Stimulated activated CD8-positive, alpha-beta memory T cell treated with anti-CD3 and anti-CD28 coated beads, Interleukin-2, amount 100 ng/mL, for 1 hour (primary cell): ENCODE results near the gene CEACAM16.
"Not testable (repeated sequence)": the region's sequence is repeated elsewhere in the genome, so short reads cannot be mapped to it uniquely, and the experiment has no call there.

Experiments used
- DNase-seq, 2 donors: peaks; one replicate each; pipeline ENCODE4 v3.0.0-alpha.2; 2020; ENCODE audit warnings: low read depth in 2 of 2

CEACAM16 gene

DNA sequence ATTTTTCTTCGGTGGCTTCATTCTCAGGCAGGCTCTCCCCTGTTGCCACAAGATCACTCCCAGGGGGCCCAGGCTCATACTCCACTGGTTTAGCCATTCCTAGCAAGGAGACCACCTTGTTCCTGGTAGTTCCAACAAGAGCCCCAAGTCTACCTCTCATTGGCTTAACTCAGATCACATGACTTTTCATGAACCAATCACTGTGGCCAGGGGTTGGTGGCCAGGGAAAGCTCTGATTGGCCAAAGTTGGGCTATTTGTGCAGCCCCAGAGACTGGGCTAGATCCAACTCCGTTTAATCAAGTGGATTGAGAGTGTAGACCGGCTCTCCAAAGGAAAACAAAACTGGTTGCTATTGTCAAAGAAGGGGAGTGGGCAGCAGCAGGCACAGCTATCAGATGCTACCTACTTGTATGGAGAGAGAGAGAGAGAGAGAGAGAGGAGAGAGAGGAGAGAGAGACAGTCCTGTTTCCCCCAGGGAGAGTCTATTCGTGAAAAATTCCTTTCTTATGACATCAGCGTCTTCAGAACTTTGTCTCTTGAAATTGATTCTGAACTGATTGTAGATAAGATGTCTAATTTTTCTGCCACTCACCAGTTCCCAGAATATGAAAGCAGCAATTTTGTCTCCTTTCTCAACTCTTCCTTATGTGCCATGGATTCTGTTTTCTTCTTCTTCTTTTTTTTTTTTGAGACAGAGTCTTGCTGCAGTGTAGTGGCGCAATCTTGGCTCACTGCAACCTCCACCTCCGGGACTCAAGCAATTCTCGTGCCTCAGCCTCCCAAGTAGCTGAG is 21.7 kb upstream of the CEACAM16 start:
- no peak for DNase-seq

- no peak for DNase-seq
These were observed 18.4 kb upstream of the CEACAM16 start for GRCh38 chr19:44680536-44680935.

DNA sequence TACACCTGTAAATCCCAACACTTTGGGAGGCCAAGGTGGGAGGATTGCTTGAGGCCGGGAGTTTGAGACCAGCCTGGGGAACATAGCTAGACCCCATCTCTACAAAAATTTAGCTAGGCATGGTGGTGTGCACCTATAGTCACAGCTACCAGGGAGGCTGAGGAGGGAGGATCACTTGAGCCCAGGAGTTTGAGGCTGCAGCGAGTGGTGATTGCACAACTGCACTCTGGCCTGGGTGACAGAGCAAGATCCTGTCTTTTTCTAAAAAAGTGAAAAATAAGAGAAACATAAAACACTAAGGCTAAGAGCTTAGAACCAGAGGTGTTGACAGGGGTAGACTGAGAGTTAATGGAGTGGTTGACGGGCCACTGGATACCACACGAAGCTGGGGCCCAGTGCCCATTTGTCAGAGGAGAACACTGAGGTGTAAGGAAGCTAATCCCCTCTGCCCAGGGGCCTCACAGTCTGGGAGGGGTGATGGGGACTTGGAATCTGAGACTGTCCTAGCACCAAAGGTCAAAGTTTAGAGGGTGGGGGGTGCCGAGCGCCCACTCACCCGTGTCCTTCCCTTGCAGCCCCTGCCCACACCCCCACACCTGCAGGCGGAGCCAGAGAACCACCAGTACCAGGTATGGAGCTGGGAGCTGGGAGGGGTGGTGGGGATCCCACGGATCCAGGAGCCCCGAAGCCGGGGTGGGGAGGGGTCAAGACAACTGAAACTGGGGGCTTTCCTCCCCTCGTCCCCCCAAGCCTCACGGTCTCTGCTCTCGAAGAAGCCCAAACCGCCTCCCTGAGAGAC is 16.8 kb upstream of the CEACAM16 start:
- no peak for DNase-seq

- DNase-seq = no peak
These were observed 16.1 kb upstream of the CEACAM16 start for GRCh38 chr19:44682807-44683206.

GRCh38 chr19:44683434-44684210 is 15.3 kb upstream of the CEACAM16 start:
- no peak for DNase-seq

DNA sequence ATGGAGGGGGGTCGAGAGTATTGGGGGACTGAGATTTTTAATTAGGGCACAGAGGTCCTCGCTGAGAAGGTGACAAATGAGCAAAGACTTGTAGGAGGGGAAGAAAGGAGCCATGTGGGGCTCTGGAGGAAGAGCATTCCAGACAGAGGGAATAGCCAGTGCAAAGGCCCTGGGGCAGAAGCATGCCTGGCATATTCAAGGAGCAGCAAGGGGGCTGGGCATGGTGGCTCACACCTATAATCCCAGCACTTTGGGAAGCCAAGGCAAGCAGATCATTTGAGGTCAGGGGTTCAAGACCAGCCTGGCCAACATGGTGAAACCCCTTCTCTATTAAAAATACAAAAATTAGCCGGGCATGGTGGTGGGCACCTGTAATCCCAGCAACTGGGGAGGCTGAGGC is 14.6 kb upstream of the CEACAM16 start:
- DNase-seq = not testable (repeated sequence)

DNA sequence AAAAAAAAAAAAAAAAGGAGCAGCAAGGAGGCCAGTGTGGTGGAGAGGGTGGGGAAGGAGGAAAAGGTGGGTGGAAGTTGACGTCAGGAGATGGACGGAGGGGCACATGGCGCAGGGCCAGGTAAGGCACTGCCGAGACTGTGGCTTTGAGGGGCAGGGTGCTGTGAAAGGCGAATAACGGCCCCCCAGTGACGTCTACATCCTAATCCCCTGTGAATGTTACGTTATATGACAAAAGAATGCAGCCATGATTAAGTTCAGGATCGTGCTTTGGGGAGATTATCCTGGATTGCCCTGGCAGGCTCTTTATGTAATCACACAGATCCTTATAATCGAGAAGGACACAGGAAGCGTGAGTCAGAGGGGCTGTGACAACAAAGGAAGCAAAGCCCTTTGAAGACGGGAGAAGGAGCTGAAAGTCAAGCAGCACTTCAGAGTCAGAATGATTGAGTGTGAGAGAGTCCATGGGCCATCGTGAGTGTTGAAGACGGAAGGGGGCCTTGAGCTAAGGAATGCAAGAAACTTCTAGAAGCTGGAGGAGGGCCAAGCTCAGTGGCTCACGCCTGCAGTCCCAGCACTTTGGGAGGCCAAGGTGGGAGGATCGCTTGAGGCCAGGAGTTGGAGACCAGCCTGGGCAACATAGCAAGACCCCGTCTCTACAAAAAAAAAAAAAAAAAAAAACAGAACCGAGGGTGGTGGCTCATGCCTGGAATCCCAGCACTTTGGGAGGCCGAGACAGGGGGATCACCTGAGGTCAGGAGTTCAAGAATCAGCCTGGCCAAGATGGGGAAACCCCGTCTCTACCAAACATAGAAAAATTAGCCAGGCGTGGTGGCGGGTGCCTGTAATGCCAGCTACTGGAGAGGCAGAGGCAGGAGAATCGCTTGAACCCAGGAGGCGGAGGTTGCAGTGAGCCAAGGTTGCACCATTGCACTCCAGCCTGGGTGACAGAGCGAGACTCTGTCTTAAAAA is 13.8 kb upstream of the CEACAM16 start:
- no peak for DNase-seq

DNA sequence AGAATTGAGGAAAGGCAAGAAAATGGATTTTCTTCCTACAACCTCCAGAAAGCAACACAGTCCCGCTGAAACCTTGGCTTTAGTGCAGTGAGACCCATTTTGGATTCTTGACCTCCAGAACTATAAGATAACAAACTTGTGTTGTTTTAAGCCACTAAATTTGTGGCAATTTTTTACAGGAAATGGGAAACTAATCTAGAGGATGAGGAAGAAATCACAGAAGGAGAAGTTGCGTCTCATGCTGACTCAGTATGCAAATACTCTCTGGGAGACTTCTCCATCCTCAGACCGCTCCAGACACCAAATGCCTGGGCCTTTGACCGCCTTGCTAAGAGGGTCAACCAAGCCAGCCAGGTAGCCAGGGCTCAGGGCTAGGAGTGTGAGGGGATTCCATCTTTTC is 13.1 kb upstream of the CEACAM16 start:
- no peak for DNase-seq

GRCh38 chr19:44686896-44687295 is 12.1 kb upstream of the CEACAM16 start:
- no peak for DNase-seq

DNA sequence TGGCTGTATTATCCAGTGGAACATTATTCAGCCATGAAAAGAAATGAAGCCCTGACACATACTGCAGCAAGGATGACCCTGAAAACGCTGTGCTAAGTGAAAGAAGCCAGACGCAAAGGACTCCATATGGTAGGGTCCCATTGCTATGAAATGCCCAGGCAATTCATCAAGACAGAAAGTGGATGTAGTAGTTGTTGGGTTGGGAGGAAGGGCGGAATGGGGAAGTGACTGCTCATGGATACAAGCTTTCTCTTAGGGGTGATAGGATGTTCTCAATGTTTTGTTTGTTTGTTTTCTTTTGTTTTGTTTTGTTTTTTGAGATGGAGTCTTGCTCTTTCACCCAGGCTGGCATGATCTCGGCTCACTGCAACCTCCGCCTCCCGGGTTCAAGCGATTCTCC is 11.1 kb upstream of the CEACAM16 start:
- no peak for DNase-seq

DNA sequence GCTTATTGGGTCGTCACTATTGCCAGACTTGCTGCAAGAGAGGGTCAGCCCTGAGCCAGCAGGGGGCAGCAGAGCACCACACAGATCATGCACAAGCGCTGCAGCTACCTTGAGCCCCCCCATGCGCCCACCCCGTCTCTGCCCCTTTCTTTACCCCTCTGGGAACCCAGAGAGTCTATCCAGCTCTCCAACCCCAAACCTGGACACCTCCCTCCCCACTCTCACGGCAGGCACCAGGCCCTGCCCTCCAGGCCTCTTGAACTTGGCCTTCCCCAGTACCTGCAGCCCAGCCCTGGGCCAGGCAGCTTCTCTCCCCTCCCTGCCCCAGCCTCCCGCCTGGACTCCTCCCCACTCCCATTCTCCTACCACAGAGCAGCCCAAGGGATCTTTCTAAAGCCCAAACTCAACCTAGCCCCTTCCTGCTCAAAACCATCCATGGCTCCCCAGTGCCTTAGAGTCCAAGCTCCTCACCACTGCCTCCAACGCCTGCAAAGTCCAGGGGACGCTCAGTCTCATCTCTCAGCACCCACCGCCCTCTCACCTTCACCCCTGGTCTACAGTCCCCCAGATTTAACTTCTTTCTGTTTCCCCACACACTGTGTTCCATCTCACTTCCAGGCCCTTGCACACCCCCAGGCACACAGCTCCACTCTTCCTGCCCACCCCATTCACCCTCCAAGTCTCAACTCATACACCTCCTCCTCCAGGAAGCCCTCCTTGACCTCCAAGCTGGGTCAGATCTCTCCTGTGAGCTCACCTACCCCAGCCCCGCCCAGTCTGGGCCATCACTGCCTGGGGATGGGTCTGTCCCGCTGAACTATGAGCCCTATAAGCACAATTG is 9.4 kb upstream of the CEACAM16 start:
- DNase-seq = peak; percentile 56 to 66

DNA sequence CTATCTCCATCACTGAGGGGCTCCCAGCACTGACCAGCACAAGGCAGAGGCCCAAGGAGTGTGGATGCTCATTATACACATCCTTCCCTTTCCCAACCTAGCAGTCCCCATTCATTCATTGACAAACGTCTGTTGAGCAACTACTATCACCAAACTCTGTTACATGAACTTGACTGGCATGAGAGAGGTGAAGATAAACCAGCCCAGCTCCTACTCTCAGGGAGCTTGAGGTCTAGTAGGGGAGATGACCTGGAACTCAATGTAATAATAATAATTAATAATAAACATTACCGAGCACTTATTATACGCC is 8.9 kb upstream of the CEACAM16 start:
- DNase-seq = no peak

DNA sequence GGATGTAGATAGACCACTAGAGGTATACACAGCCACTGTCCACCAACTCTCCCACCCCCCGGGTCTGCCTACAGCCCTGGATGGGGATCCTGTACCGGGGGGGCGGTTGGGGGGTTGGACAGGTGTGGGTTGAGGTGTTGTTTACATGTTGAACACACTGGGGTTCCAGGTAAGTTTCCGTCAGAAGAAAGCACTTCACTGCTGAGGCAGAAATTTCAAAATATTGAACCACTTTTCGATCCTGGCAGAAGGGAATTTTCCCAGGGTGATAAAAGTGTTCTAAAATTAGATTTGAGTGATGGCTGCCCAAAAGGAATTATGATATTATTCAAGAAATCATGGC is 6.6 kb upstream of the CEACAM16 start:
- DNase-seq = no peak

- DNase-seq = no peak
These were observed 4.8 kb upstream of the CEACAM16 start for GRCh38 chr19:44694184-44694579.

DNA sequence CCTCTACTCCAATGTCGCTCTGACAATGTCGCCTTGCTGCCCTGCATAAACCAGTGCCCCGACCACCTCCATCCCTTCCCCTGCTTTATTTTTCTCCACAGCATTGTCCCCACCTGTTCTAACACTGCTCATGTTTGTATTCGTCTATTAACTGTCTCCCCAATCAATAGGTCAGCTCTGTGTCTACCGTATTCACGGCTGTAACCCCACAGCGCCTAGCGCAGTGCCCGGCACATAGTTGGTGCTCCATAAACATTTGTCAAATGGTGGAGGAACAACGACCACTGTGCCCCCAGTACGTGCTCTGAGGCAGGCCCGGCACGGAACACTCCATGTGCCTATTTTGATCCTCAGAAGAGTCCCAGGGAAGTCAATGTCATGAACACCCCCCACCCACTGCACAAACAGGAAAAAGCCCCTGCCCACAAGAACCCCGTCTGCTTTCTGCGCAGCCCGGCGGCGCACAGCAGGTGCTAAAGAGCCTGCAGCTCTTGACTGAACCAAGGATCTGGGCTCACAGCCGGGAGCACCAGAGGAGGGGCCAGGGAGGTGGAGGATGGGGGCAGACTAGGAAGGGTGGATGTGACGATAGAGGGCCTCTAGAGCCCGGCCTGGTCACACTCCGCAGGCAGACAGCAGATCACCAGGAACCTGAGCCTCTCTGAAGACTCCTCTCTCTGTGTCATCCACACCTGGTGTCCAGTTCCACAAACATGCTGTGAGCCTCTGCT is 1.8 kb upstream of the CEACAM16 start:
- DNase-seq = no peak

DNA sequence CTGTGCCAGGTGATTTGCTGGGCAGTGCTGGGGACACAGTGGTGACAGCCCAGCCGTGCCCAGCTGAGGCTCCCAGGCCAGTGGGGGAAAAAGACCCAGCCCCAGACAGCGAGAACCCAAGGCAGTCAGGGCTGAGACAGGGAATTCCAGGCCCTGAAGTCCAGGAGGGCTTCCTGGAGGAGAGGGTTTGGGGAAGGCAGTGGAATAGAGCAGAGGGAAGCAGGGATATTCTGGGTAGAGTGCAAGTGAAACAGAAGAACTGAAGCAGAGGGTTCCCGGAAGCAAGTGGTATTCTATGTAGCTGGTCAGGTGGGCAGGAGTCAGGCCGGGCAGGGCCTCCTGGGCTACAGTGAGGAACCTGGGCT is 1.3 kb upstream of the CEACAM16 start:
- DNase-seq = no peak

DNA sequence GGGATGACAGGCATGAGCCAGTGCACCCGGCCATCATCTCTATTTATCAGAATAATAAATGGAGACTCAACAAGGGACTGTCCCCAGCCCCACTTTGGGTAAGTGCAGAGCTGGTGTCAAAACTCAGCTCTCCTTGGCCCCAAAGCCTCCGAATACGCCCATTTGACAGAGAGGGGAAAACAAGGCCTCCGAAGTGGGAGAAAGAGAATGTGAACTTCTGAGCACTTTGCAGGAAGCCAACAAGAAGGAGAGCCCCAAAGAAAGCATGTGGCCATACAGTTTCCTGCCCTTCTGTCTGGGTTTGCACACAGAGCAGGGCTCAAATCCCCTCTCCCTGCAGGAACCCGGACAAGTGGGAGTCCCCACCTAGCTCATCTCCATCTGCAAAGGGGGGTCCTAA is 1.6 kb downstream of the CEACAM16 start:
- DNase-seq = no peak

DNA sequence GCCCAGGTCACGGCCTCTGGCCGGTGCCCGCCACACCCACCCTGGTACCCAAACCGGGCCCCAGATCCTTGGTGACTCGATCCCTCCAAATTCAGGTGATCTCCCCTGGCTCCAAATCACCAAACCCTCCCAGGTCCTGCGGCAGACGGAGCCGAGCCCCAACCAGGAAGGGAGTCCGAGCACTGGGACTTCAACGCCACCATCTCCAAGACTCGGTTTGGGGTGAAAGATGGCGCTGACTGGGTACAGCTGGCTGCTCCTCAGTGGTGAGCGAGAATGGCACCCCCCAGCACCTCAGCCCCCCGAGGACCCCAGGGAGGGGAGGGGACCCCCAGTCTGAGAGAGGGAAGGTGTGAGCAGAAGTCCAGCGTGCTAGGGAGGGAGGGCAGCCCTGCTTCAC is 2.3 kb downstream of the CEACAM16 start:
- DNase-seq = no peak

GRCh38 chr19:44702551-44703176 is 3.7 kb downstream of the CEACAM16 start:
- no peak for DNase-seq
